HG02610 (cell line): ENCODE data around the gene ADAD2.

Source experiments
- ATAC-seq: cut with Tn5 transposase; IDR thresholded peaks from one replicate; pipeline ENCODE4 v1.9.1; 2021; ENCODE audit warnings: mild to moderate bottlenecking, moderate library complexity; ENCODE audit not compliant: unreplicated experiment

The ADAD2 gene

GRCh38 chr16:84220851-84221250 lies 29.9 kb downstream of the ADAD2 start:
- ATAC-seq, result no peak

GRCh38 chr16:84223456-84223855 lies 32.5 kb downstream of the ADAD2 start:
- no peak for ATAC-seq

- ATAC-seq, result no peak
Observed at GRCh38 chr16:84224554-84224953, 33.6 kb downstream of the ADAD2 start.

DNA sequence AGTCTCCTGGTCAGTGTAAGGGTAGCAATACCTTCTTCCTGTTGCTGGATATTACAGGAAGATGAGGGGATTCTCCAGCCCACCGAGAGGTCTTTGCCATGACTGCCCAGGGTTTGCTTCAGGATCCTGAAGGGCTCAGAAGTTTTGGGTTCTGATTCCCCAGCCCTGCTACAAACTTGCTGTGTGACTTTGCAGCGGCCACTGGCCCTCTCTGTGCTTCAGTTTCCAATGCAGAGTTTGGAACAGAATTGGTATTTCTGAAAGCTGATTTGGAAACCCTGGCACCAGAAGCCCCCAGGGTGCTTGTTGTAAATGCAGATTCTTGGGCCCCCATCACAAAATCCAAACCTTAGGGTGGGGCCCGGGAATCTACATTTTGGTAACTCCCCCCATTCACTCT lies 34.2 kb downstream of the ADAD2 start:
- ATAC-seq, result no peak

GRCh38 chr16:84225571-84225970 lies 34.6 kb downstream of the ADAD2 start:
- no peak for ATAC-seq

GRCh38 chr16:84226026-84226425 lies 35.1 kb downstream of the ADAD2 start:
- ATAC-seq, result no peak

- no peak for ATAC-seq
Observed at GRCh38 chr16:84227548-84227947, 36.6 kb downstream of the ADAD2 start.

DNA sequence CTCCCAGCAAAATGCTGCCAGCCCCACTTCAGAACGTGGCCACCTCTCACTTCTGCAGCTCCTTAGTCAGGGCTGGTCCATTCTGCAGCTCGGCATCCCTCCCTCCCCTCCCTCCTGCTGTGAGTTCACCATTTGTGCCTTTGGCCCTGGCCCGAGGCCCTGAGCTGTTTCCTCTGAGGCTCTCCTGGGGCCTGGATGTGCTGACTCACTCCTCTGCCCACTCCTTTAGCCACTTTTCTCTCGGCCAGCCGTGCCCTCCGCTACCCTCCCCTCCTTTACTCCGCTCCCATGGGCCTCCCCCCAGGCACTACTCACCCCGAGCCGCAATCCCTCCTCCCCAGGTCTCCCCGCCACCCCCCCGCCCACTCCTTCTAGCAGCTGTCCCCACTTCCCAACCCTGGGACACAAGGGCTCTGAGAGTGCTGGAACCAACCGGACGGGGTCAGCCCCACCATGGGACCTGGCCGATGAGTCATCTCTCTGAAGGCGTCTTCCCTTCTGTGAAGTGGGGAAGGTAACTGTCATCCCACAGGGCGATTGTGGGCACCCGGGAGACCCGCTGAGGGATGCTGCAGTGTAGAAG lies 37.4 kb downstream of the ADAD2 start:
- no peak for ATAC-seq

GRCh38 chr16:84229471-84229870 lies 38.5 kb downstream of the ADAD2 start:
- ATAC-seq, result no peak

DNA sequence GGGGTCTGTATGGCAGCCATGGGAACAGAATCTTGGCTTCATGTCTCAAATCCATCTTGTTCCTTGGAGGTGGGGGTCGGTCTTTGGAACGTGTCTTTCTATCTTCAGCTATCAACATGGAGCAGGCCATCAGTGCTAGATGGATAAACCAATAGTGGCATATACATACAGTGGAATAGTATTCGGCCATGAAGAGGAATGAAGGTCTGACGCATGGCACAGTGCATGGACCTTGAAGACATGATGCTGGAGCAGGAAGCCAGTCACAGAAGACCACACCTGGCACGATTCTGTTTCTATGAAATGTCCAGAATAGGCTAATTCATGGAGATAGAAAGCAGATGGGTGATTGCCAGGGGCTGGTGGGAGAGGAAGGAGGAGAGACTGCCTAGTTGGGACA lies 41.1 kb downstream of the ADAD2 start:
- ATAC-seq, result no peak

- no peak for ATAC-seq
Observed at GRCh38 chr16:84232969-84233368, 42.0 kb downstream of the ADAD2 start.

GRCh38 chr16:84233748-84234147 lies 42.8 kb downstream of the ADAD2 start:
- no peak for ATAC-seq

DNA sequence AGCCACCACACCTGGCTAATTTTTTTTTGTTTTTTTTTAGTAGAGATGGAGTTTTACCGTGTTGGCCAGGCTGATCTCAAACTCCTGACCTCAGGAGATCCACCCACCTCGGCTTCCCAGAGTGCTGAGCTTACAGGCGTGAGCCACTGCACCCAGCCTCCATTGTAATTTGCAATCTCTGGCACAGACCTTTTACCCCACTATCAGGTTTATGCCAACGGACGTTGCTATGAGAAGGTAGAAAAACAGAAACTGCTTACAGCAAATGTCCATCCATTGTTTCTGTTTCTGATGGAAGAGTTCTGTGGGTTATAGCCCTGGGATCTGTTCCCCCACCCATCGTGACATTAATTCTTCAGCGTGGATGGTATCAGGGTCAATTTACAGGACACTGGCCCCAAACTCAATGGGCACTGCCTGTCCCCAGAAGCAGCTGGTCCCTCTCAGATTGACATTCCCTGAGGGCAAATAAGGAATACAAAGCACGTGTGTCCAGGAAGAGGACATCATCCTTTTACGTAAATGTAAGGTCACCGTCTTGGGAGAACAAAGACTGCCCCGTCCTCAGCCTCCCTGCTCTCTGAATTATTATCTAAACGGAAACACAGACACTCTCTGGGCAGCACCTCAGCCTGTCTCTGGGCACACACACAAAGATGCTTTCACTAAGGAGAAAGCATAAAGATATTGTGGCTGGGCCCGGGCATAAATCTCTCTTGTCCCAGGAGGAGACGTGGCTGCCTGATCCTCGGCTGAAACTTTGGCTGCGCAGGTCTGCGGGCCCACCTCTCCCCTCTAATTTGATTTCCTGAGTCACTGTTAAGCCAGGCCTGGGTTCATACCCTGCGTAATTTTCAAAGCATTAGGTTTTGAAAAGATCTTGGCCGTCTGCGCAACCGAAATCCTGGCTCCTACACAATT lies 43.6 kb downstream of the ADAD2 start:
- no peak for ATAC-seq

DNA sequence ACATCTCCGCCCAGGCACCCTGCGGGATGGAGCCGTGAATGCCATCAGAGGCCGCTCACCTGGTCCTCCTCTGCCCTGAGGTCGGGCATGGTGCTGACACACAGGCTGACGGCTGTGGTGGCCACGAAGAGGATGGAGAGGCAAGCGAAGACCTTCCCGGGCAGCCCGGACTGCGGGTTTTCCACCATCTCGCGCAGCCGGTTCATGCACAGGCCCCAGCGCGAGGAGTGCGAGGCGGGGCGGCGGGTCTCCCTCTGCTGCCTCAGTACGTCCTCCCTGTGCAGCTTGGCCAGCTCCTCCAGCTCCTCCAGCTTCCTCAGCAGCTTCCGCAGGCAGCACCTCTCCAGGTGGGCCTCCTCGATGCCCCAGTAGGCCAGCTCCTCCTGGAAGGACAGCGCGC lies 45.7 kb downstream of the ADAD2 start:
- ATAC-seq, result no peak

GRCh38 chr16:84237994-84238750 lies 47.2 kb downstream of the ADAD2 start:
- ATAC-seq, result no peak

- ATAC-seq, result no peak
Observed at GRCh38 chr16:84239141-84239769, 48.3 kb downstream of the ADAD2 start.

DNA sequence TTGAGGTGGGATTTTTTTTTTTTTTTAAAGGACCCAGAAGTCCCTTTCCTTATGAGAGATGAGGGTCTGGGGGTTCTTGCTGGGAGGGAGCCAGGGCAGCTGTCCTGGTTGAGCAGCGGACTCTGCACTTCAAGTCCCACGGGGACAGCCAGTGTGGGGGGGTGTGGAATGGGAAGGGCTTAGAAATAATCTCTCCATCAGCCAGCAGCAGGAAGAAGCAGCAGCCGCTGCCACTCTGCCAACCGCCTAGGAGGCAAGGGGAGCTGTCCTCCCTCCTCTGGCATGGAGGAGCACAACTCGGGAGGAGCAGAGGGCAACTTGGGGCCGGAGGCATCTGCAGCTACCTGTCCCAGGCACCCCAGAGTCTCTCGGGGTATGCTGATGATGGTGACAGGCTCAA lies 49.0 kb downstream of the ADAD2 start, which contains the start of gene KCNG4:
KCNG4 (minus strand) TSS at position 104 of the 400 bp plus-strand sequence. CDS start 2,527 bp downstream, outside the sequence.
- no peak for ATAC-seq

DNA sequence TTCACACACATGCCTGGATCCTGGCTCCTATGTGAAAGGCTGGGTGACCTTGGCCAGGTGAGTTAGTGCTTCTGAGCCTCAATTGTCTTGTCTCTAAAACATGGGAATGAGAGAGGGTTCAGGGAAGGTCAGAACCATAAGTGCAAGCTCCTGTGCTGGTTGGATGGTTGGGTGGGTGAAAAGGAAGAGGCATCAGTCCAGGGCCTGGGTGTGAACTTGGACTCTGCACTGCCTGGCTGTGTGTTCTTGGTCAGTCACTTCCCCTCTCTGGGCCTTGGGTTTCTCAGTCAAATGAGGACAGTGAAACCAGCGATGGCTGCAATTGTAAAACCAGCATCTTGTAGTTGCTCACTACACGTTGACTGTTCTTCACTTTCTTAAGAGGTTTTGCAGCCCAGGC lies 49.5 kb downstream of the ADAD2 start:
- ATAC-seq, result no peak

- ATAC-seq, result no peak
Observed at GRCh38 chr16:84241778-84242177, 50.8 kb downstream of the ADAD2 start.

GRCh38 chr16:84242839-84243238 lies 51.9 kb downstream of the ADAD2 start:
- ATAC-seq, result no peak

- ATAC-seq, result no peak
Observed at GRCh38 chr16:84243732-84244131, 52.8 kb downstream of the ADAD2 start.
